Skin epidermis (tissue), 12 donors: Measurements from ENCODE around the gene ST3GAL5.
A peak's percentile ranks its signal among the peaks of the same experiment; 100 is the strongest.
"Not testable (repeated sequence)": the region's sequence is repeated elsewhere in the genome, so short reads cannot be mapped to it uniquely, and the experiment has no call there.

Experiments used
- H3K27ac ChIP-seq, 21 experiments: fragments of 200-600 bp; sonication (generic) in 11 of 21; one replicate each; pipeline ENCODE4 v1.5.0; 2020; ENCODE audit warnings: mild to moderate bottlenecking in 3 of 21, inconsistent platforms in 2 of 21, moderate library complexity in 2 of 21
- H3K4me3 ChIP-seq, 7 experiments: fragments of 200-600 bp; sonication (generic) in 2 of 7; one replicate each; pipeline ENCODE4 v1.5.0; 2020; ENCODE audit warnings: inconsistent platforms in 2 of 7, mild to moderate bottlenecking in 2 of 7, moderate library complexity in 1 of 7

ST3GAL5 gene

GRCh38 chr2:85851253-85852151 lies 37.3 kb downstream of the ST3GAL5 start:
- H3K4me3 ChIP-seq, result no peak overlapping the region
- peak overlapping the region in 16 of 21 experiments; percentile 2 to 99 (median 69) for H3K27ac ChIP-seq

GRCh38 chr2:85850451-85850850 lies 38.3 kb downstream of the ST3GAL5 start:
- Histone ChIP-seq H3K4me3 (no peak overlapping the region), H3K27ac (peak overlapping the region in 6 of 21 experiments; percentile 22 to 99 (median 80))

GRCh38 chr2:85847051-85847588 lies 41.7 kb downstream of the ST3GAL5 start:
- Histone ChIP-seq H3K4me3 (no peak overlapping the region), H3K27ac (no peak overlapping the region)

- Histone ChIP-seq H3K4me3 (no peak overlapping the region), H3K27ac (no peak overlapping the region)
Observed at GRCh38 chr2:85846411-85846810, 42.4 kb downstream of the ST3GAL5 start.

GRCh38 chr2:85844486-85844885 lies 44.3 kb downstream of the ST3GAL5 start:
- H3K4me3 ChIP-seq, result no peak overlapping the region

GRCh38 chr2:85843543-85843942 lies 45.2 kb downstream of the ST3GAL5 start:
- H3K27ac ChIP-seq, result no peak overlapping the region
- H3K4me3 ChIP-seq, result no peak overlapping the region

More at GRCh38 chr2:85844486-85844885, 44.3 kb downstream of the ST3GAL5 start:
- no peak overlapping the region for H3K27ac ChIP-seq

GRCh38 chr2:85840091-85840490 lies 48.7 kb downstream of the ST3GAL5 start:
- no peak overlapping the region for H3K4me3 ChIP-seq
- H3K27ac ChIP-seq, result no peak overlapping the region

- Histone ChIP-seq H3K4me3 (no peak overlapping the region), H3K27ac (no peak overlapping the region)
Observed at GRCh38 chr2:85839461-85839860, 49.3 kb downstream of the ST3GAL5 start.

- no peak overlapping the region for H3K4me3 ChIP-seq
- no peak overlapping the region for H3K27ac ChIP-seq
Observed at GRCh38 chr2:85838641-85839040, 50.1 kb downstream of the ST3GAL5 start.

GRCh38 chr2:85838181-85838580 lies 50.6 kb downstream of the ST3GAL5 start:
- Histone ChIP-seq H3K27ac (no peak overlapping the region), H3K4me3 (no peak overlapping the region)

- H3K27ac ChIP-seq, result no peak overlapping the region
- H3K4me3 ChIP-seq, result no peak overlapping the region
Observed at GRCh38 chr2:85834466-85834865, 54.3 kb downstream of the ST3GAL5 start.

- Histone ChIP-seq H3K4me3 (no peak overlapping the region), H3K27ac (no peak overlapping the region)
Observed at GRCh38 chr2:85831735-85832134, 57.1 kb downstream of the ST3GAL5 start.

GRCh38 chr2:85830645-85831044 lies 58.1 kb downstream of the ST3GAL5 start:
- Histone ChIP-seq H3K27ac (no peak overlapping the region), H3K4me3 (no peak overlapping the region)

- H3K4me3 ChIP-seq, H3K27ac ChIP-seq: not testable (repeated sequence)
Observed at GRCh38 chr2:85829394-85829793, 59.4 kb downstream of the ST3GAL5 start.

- no peak overlapping the region for H3K4me3 ChIP-seq
- no peak overlapping the region for H3K27ac ChIP-seq
Observed at GRCh38 chr2:85828725-85829124, 60.1 kb downstream of the ST3GAL5 start.

- peak overlapping the region in 1 of 21 experiments; percentile 42 for H3K27ac ChIP-seq
- H3K4me3 ChIP-seq, result no peak overlapping the region
Observed at GRCh38 chr2:85827879-85828569, 60.8 kb downstream of the ST3GAL5 start.

GRCh38 chr2:85826990-85827878 lies 61.6 kb downstream of the ST3GAL5 start:
- Histone ChIP-seq H3K27ac (peak overlapping the region in 1 of 21 experiments; percentile 42), H3K4me3 (no peak overlapping the region)

- H3K4me3 ChIP-seq, result no peak overlapping the region
Observed at GRCh38 chr2:85823951-85824350, 64.8 kb downstream of the ST3GAL5 start.

GRCh38 chr2:85822766-85823165 lies 66.0 kb downstream of the ST3GAL5 start:
- H3K4me3 ChIP-seq, result no peak overlapping the region
- H3K27ac ChIP-seq, result no peak overlapping the region

More at GRCh38 chr2:85823951-85824350, 64.8 kb downstream of the ST3GAL5 start:
- no peak overlapping the region for H3K27ac ChIP-seq
